22Rv1 (cell line): Measurements from ENCODE around the gene PIK3R3.

Experiments
- H3K27ac ChIP-seq: fragments of 450-650 bp; 2 replicates; pipeline ENCODE4 v1.5.1; 2017
- CTCF ChIP-seq: fragments of 450-650 bp; IDR thresholded peaks from 2 replicates; pipeline ENCODE4 v1.5.1; 2017; ENCODE audit warnings: mild to moderate bottlenecking
- ZFX ChIP-seq: fragments of 450-650 bp; IDR thresholded peaks from 2 replicates; pipeline ENCODE4 v1.6.1; 2017; ENCODE audit warnings: antibody characterized with exemption, borderline replicate concordance

Gene PIK3R3

GRCh38 chr1:46133181-46133658, 791 bp upstream of the PIK3R3 start:
- no peak for TF ChIP-seq ZFX
- TF ChIP-seq CTCF, result no peak
- peak overlapping the region; percentile 96 for H3K27ac ChIP-seq

GRCh38 chr1:46131712-46132528, 509 bp downstream of the PIK3R3 start:
- peak overlapping the region; percentile 96 for H3K27ac ChIP-seq
- TF ChIP-seq ZFX (no peak), CTCF (no peak)

- TF ChIP-seq CTCF (no peak), ZFX (no peak)
- H3K27ac ChIP-seq, result no peak overlapping the region
These were observed 1.3 kb downstream of the PIK3R3 start for GRCh38 chr1:46131093-46131492.

- no peak for TF ChIP-seq ZFX
- TF ChIP-seq CTCF, result no peak
- no peak overlapping the region for H3K27ac ChIP-seq
These were observed 1.8 kb downstream of the PIK3R3 start for GRCh38 chr1:46130606-46131005.

GRCh38 chr1:46130121-46130520, 2.3 kb downstream of the PIK3R3 start:
- TF ChIP-seq CTCF, result no peak
- no peak for TF ChIP-seq ZFX
- H3K27ac ChIP-seq, result no peak overlapping the region

- H3K27ac ChIP-seq, result peak overlapping the region; percentile 53
- TF ChIP-seq ZFX, result no peak
- no peak for TF ChIP-seq CTCF
These were observed 4.1 kb downstream of the PIK3R3 start for GRCh38 chr1:46128344-46128743.

GRCh38 chr1:46118856-46119255, 13.6 kb downstream of the PIK3R3 start:
- TF ChIP-seq ZFX (no peak), CTCF (no peak)
- H3K27ac ChIP-seq, result no peak overlapping the region
